GM13976 (cell line): ENCODE results near the gene ACAD10.
"Not testable (repeated sequence)": the region's sequence is repeated elsewhere in the genome, so short reads cannot be mapped to it uniquely, and the experiment has no call there.

ENCODE experiments used
- DNase-seq: peaks from one replicate; pipeline ENCODE4 v3.0.0; 2012; ENCODE audit warnings: low spot score
- CTCF ChIP-seq: IDR thresholded peaks from 2 replicates; pipeline ENCODE4 v1.5.1; 2012; ENCODE audit warnings: borderline replicate concordance, mild to moderate bottlenecking; ENCODE audit not compliant: insufficient read depth; ENCODE audit errors: extremely low read depth, missing control alignments, control extremely low read depth
- in situ Hi-C: fragments of 300-500 bp; cut with MboI; formaldehyde crosslinking; loops from one replicate; pipeline ENCODE4 v1.12.0; 2022; ENCODE audit warnings: low sequenced_read_pairs, mixed read lengths, inconsistent platforms; ENCODE audit not compliant: unreplicated experiment

The ACAD10 gene

GRCh38 chr12:111645433-111645832, 40.4 kb upstream of the ACAD10 start:
- TF ChIP-seq CTCF = no peak
- in situ Hi-C loops = no loop called here

GRCh38 chr12:111650912-111651311, 34.9 kb upstream of the ACAD10 start:
- no peak for TF ChIP-seq CTCF
- peak; percentile 32 for DNase-seq
- in situ Hi-C loops = no loop called here

More at GRCh38 chr12:111645433-111645832, 40.4 kb upstream of the ACAD10 start:
- DNase-seq = no peak

- in situ Hi-C loops, DNase-seq: not testable (repeated sequence)
These were observed 33.3 kb upstream of the ACAD10 start for GRCh38 chr12:111652530-111652929.

- DNase-seq = no peak
- no peak for TF ChIP-seq CTCF
- in situ Hi-C loops = no loop called here
These were observed 32.3 kb upstream of the ACAD10 start for GRCh38 chr12:111653596-111653995.

- DNase-seq = no peak
- in situ Hi-C loops = no loop called here
- no peak for TF ChIP-seq CTCF
These were observed 30.5 kb upstream of the ACAD10 start for GRCh38 chr12:111655356-111655755.

GRCh38 chr12:111656016-111656415, 29.8 kb upstream of the ACAD10 start:
- in situ Hi-C loops = no loop called here
- no peak for TF ChIP-seq CTCF
- no peak for DNase-seq

- TF ChIP-seq CTCF = no peak
- in situ Hi-C loops = no loop called here
- DNase-seq = no peak
These were observed 21.4 kb upstream of the ACAD10 start for GRCh38 chr12:111664499-111664898.
